GM12872 (cell line): ENCODE data around the gene ARHGEF38.

Experiments used
- TF ChIP-seq, protein P1 (sequence below): IDR thresholded peaks from 3 replicates; pipeline ENCODE4 v1.5.1; 2011; ENCODE audit warnings: low read depth, mild to moderate bottlenecking, low read length, moderate library complexity; ENCODE audit not compliant: insufficient read depth

The ARHGEF38 gene

GRCh38 chr4:105619188-105619931, 66.9 kb downstream of the ARHGEF38 start:
- TF ChIP-seq, protein P1, sequence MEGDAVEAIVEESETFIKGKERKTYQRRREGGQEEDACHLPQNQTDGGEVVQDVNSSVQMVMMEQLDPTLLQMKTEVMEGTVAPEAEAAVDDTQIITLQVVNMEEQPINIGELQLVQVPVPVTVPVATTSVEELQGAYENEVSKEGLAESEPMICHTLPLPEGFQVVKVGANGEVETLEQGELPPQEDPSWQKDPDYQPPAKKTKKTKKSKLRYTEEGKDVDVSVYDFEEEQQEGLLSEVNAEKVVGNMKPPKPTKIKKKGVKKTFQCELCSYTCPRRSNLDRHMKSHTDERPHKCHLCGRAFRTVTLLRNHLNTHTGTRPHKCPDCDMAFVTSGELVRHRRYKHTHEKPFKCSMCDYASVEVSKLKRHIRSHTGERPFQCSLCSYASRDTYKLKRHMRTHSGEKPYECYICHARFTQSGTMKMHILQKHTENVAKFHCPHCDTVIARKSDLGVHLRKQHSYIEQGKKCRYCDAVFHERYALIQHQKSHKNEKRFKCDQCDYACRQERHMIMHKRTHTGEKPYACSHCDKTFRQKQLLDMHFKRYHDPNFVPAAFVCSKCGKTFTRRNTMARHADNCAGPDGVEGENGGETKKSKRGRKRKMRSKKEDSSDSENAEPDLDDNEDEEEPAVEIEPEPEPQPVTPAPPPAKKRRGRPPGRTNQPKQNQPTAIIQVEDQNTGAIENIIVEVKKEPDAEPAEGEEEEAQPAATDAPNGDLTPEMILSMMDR, result no peak

DNA sequence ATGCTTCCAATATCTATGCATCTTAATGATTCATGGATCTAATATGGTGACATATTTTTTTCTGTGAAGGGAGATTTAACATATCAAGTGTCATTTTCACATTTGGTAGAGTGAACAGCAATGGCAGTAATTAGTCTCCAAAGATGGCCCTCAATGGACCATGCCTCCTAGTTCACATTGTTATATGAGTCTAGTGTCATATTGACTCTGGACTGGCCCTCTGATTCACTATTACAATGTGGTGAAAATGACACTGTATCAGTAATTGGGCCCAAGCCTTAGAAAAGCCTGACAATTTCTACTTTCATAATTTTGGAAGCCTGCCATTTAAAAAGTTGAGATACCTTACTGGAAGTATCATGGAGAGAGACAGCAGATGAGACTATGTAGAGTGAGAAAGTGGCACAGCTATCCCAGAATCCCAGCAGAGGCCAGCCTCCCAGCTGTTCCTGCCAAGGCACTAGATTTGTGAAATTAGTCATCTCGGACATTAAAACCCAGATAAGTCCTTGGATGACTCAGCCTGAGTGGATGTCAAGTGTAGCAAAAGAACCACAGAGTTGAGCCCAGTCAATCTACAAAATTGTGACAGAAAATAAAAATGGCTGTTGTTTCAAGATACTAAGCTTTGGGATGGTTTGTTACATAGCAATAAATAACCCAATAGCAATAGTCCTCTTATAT, 68.4 kb downstream of the ARHGEF38 start:
- TF ChIP-seq, protein P1, result no peak

GRCh38 chr4:105622269-105622668, 69.8 kb downstream of the ARHGEF38 start:
- TF ChIP-seq, protein P1, result no peak

GRCh38 chr4:105623099-105623498, 70.7 kb downstream of the ARHGEF38 start:
- TF ChIP-seq, protein P1, result no peak

DNA sequence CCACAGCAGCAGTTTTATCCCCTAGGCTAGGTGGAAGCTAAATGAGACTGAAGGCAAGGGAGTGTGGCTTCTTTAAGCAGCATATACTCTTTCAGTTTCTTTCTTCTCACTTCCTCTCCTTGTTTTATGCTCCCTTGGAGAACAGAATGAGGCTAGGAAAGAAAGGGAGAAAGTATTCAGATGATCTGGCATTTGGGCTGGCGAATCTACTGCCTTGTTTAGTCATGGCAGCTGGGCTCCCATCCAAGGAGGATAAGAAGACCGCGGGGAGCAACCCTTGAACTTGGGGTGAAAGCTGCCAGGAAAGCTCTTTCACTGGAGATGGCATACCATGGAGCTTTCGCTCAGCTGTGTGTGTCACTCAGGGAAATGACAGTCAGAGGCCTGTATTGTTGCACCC, 72.1 kb downstream of the ARHGEF38 start:
- TF ChIP-seq, protein P1, result no peak

- TF ChIP-seq, protein P1, result no peak
These were observed 72.8 kb downstream of the ARHGEF38 start for GRCh38 chr4:105625214-105625613.

GRCh38 chr4:105626846-105627245, 74.4 kb downstream of the ARHGEF38 start:
- TF ChIP-seq, protein P1, result no peak
